Fibroblast of skin of scalp (primary cell): ENCODE results near the gene CBS. TPM values are rescaled to one million over a fixed set of nuclear protein-coding genes. Genes with fewer than 3 reads are reported as not detected.
"Not testable (repeated sequence)": the region's sequence is repeated elsewhere in the genome, so short reads cannot be mapped to it uniquely, and the experiment has no call there.

Experiments
- DNase-seq: peaks from one replicate; pipeline ENCODE4 v3.0.0-alpha.2; 2013
- polyA plus RNA-seq, 2 experiments: library from polyadenylated mRNA; unstranded; fragments of 120-200 nt; gene quantifications; one replicate each; pipeline ENCODE4 v1.2.1, GENCODE V29; 2013; ENCODE audit not compliant: insufficient read length in 2 of 2

Gene CBS
- 33.2 TPM for polyA plus RNA-seq (2013, experiment 1 of 2; ENCODE audit: insufficient read length)
- 33.5 TPM for polyA plus RNA-seq (2013, experiment 2 of 2; ENCODE audit: insufficient read length)

GRCh38 chr21:43075170-43076022, at the start of gene CBS:
Gene CBS (minus strand): TSS chr21:43075835. CDS start chr21:43072193, 3,642 bp downstream.
- not testable (repeated sequence) for DNase-seq

- DNase-seq: not testable (repeated sequence)
These were observed 40.3 kb upstream of the CBS start for GRCh38 chr21:43115956-43116355.

- DNase-seq: not testable (repeated sequence)
These were observed 38.8 kb upstream of the CBS start for GRCh38 chr21:43114483-43114882.

GRCh38 chr21:43109006-43109405, 33.4 kb upstream of the CBS start:
- DNase-seq: not testable (repeated sequence)

- not testable (repeated sequence) for DNase-seq
These were observed 32.5 kb upstream of the CBS start for GRCh38 chr21:43108177-43108576.

GRCh38 chr21:43107794-43108137, 32.1 kb upstream of the CBS start:
- not testable (repeated sequence) for DNase-seq

GRCh38 chr21:43106965-43107793, 31.5 kb upstream of the CBS start, which contains the start of gene U2AF1:
Gene U2AF1 (minus strand): TSS chr21:43107570. CDS start chr21:43107494, 76 bp downstream.
- DNase-seq: not testable (repeated sequence)

GRCh38 chr21:43104642-43105041, 29.0 kb upstream of the CBS start:
- not testable (repeated sequence) for DNase-seq

- not testable (repeated sequence) for DNase-seq
These were observed 26.6 kb upstream of the CBS start for GRCh38 chr21:43102281-43102680.

- DNase-seq: not testable (repeated sequence)
These were observed 26.0 kb upstream of the CBS start for GRCh38 chr21:43101676-43102075.

GRCh38 chr21:43101000-43101399, 25.4 kb upstream of the CBS start:
- not testable (repeated sequence) for DNase-seq

- not testable (repeated sequence) for DNase-seq
These were observed 16.5 kb upstream of the CBS start for GRCh38 chr21:43091979-43092614.

- not testable (repeated sequence) for DNase-seq
These were observed 15.3 kb upstream of the CBS start for GRCh38 chr21:43090947-43091346.

GRCh38 chr21:43089463-43089862, 13.8 kb upstream of the CBS start:
- not testable (repeated sequence) for DNase-seq

GRCh38 chr21:43082587-43083300, 7.1 kb upstream of the CBS start:
- DNase-seq: not testable (repeated sequence)

GRCh38 chr21:43076643-43077042, 1.0 kb upstream of the CBS start:
- not testable (repeated sequence) for DNase-seq

GRCh38 chr21:43076023-43076637, 495 bp upstream of the CBS start:
- DNase-seq: not testable (repeated sequence)

GRCh38 chr21:43074401-43075169, 1.1 kb downstream of the CBS start:
- DNase-seq: not testable (repeated sequence)

GRCh38 chr21:43072742-43073141, 2.9 kb downstream of the CBS start:
- DNase-seq: not testable (repeated sequence)

- not testable (repeated sequence) for DNase-seq
These were observed 6.0 kb downstream of the CBS start for GRCh38 chr21:43069682-43070081.
